Dendritic cell treated with granulocyte-macrophage colony-stimulating factor and Interleukin-4, amounts not matched to agents 40 ng/mL and 50 ng/mL, for 4 days (primary cell): Measurements from ENCODE around the gene DNAJC30.

Experiments used
- H3K27ac Mint-ChIP-seq: one replicate; pipeline ENCODE4 v1.8.0; 2022; ENCODE audit warnings: mild to moderate bottlenecking, mixed read lengths
- H3K27me3 Mint-ChIP-seq: one replicate; pipeline ENCODE4 v1.8.0; 2022; ENCODE audit warnings: mild to moderate bottlenecking, mixed read lengths
- H3K36me3 Mint-ChIP-seq: one replicate; pipeline ENCODE4 v1.8.0; 2022; ENCODE audit warnings: low read depth, mixed read lengths
- H3K4me1 Mint-ChIP-seq: one replicate; pipeline ENCODE4 v1.8.0; 2022; ENCODE audit warnings: low read depth, mixed read lengths
- H3K4me3 Mint-ChIP-seq: one replicate; pipeline ENCODE4 v1.8.0; 2022; ENCODE audit warnings: mild to moderate bottlenecking, moderate library complexity, mixed read lengths
- H3K9me3 Mint-ChIP-seq: one replicate; pipeline ENCODE4 v1.8.0; 2022; ENCODE audit warnings: mixed read lengths
- intact Hi-C: fragments of 100-400 bp; cut with micrococcal nuclease; formaldehyde crosslinking; loops from one replicate; pipeline ENCODE4 v1.15.0; 2022

The DNAJC30 gene

GRCh38 chr7:73645643-73646174, 37.5 kb downstream of the DNAJC30 start:
- H3K9me3 Mint-ChIP-seq, result no peaks in the 10 kb centered on the region
- peaks cover 32% of the 10 kb centered on the region for H3K4me1 Mint-ChIP-seq
- intact Hi-C loops, result no loop called here
- no peaks in the 10 kb centered on the region for H3K36me3 Mint-ChIP-seq
- H3K27me3 Mint-ChIP-seq, result peaks cover 78% of the 10 kb centered on the region
- no peak overlapping the region for H3K4me3 Mint-ChIP-seq
- peak overlapping the region; percentile 57 for H3K27ac Mint-ChIP-seq

- no peak overlapping the region for H3K4me3 Mint-ChIP-seq
- no peaks in the 10 kb centered on the region for H3K9me3 Mint-ChIP-seq
- intact Hi-C loops, result no loop called here
- peaks cover 31% of the 10 kb centered on the region for H3K4me1 Mint-ChIP-seq
- peaks cover 73% of the 10 kb centered on the region for H3K27me3 Mint-ChIP-seq
- H3K36me3 Mint-ChIP-seq, result no peaks in the 10 kb centered on the region
- no peak overlapping the region for H3K27ac Mint-ChIP-seq
These were observed 38.5 kb downstream of the DNAJC30 start for GRCh38 chr7:73644688-73645286.

GRCh38 chr7:73642834-73643233, 40.4 kb downstream of the DNAJC30 start:
- no peaks in the 10 kb centered on the region for H3K9me3 Mint-ChIP-seq
- H3K27me3 Mint-ChIP-seq, result peaks cover 57% of the 10 kb centered on the region
- no peak overlapping the region for H3K27ac Mint-ChIP-seq
- peaks cover 21% of the 10 kb centered on the region for H3K4me1 Mint-ChIP-seq
- intact Hi-C loops, result no loop called here
- H3K4me3 Mint-ChIP-seq, result no peak overlapping the region
- H3K36me3 Mint-ChIP-seq, result no peaks in the 10 kb centered on the region

GRCh38 chr7:73638911-73639310, 44.3 kb downstream of the DNAJC30 start:
- intact Hi-C loops, result no loop called here
- H3K4me3 Mint-ChIP-seq, result no peak overlapping the region
- no peak overlapping the region for H3K27ac Mint-ChIP-seq
- no peaks in the 10 kb centered on the region for H3K9me3 Mint-ChIP-seq
- H3K27me3 Mint-ChIP-seq, result peaks cover 29% of the 10 kb centered on the region
- H3K4me1 Mint-ChIP-seq, result peaks cover 33% of the 10 kb centered on the region
- no peaks in the 10 kb centered on the region for H3K36me3 Mint-ChIP-seq

- Mint-ChIP-seq H3K4me3 (no peak overlapping the region), H3K27ac (peak overlapping the region; percentile 71), H3K9me3 (no peaks in the 10 kb centered on the region), H3K4me1 (peaks cover 38% of the 10 kb centered on the region), H3K36me3 (no peaks in the 10 kb centered on the region), H3K27me3 (peaks cover 43% of the 10 kb centered on the region)
- intact Hi-C loops, result no loop called here
These were observed 47.6 kb downstream of the DNAJC30 start for GRCh38 chr7:73635428-73636200.

- peaks cover 36% of the 10 kb centered on the region for H3K4me1 Mint-ChIP-seq
- H3K36me3 Mint-ChIP-seq, result no peaks in the 10 kb centered on the region
- no peak overlapping the region for H3K4me3 Mint-ChIP-seq
- intact Hi-C loops, result no loop called here
- peaks cover 49% of the 10 kb centered on the region for H3K27me3 Mint-ChIP-seq
- no peak overlapping the region for H3K27ac Mint-ChIP-seq
- H3K9me3 Mint-ChIP-seq, result no peaks in the 10 kb centered on the region
These were observed 49.4 kb downstream of the DNAJC30 start for GRCh38 chr7:73633844-73634243.

- Mint-ChIP-seq H3K36me3 (no peaks in the 10 kb centered on the region), H3K9me3 (no peaks in the 10 kb centered on the region), H3K4me1 (peaks cover 32% of the 10 kb centered on the region), H3K27me3 (peaks cover 54% of the 10 kb centered on the region), H3K4me3 (no peak overlapping the region), H3K27ac (no peak overlapping the region)
- intact Hi-C loops, result no loop called here
These were observed 49.9 kb downstream of the DNAJC30 start for GRCh38 chr7:73633323-73633722.

GRCh38 chr7:73631558-73631957, 51.7 kb downstream of the DNAJC30 start:
- Mint-ChIP-seq H3K4me3 (no peak overlapping the region), H3K4me1 (peaks cover 20% of the 10 kb centered on the region), H3K27me3 (peaks cover 70% of the 10 kb centered on the region), H3K36me3 (no peaks in the 10 kb centered on the region), H3K9me3 (no peaks in the 10 kb centered on the region), H3K27ac (no peak overlapping the region)
- intact Hi-C loops, result no loop called here
